Effector memory CD8-positive, alpha-beta T cell (primary cell): ENCODE results near the gene NTM.
A peak's percentile ranks its signal among the peaks of the same experiment; 100 is the strongest.

Source experiments
- ATAC-seq: fragments of 150-1000 bp; cut with Tn5 transposase; replicated peaks from 2 replicates; pipeline ENCODE4 v1.10.0; 2021; ENCODE audit warnings: mild to moderate bottlenecking, moderate library complexity
- DNase-seq, 3 experiments: peaks; one replicate each; pipeline ENCODE4 v3.0.0; 2021
- H3K27ac Mint-ChIP-seq, 2 donors: one replicate each; pipeline ENCODE4 v1.8.0; 2022; ENCODE audit warnings: mild to moderate bottlenecking in 2 of 2, mixed read lengths in 2 of 2, moderate library complexity in 2 of 2
- H3K27me3 Mint-ChIP-seq, 2 donors: one replicate each; pipeline ENCODE4 v1.8.0; 2022; ENCODE audit warnings: mixed read lengths in 2 of 2
- H3K36me3 Mint-ChIP-seq: one replicate; pipeline ENCODE4 v1.8.0; 2022; ENCODE audit warnings: mild to moderate bottlenecking, moderate library complexity, mixed read lengths; ENCODE audit not compliant: insufficient read depth
- H3K4me1 Mint-ChIP-seq, 2 donors: one replicate each; pipeline ENCODE4 v1.8.0; 2022; ENCODE audit warnings: low read depth in 2 of 2, mixed read lengths in 2 of 2
- H3K4me3 Mint-ChIP-seq, 2 donors: one replicate each; pipeline ENCODE4 v1.8.0; 2022; ENCODE audit warnings: mild to moderate bottlenecking in 2 of 2, mixed read lengths in 2 of 2, moderate library complexity in 2 of 2
- H3K9me3 Mint-ChIP-seq, 2 donors: one replicate each; pipeline ENCODE4 v1.8.0; 2022; ENCODE audit warnings: mixed read lengths in 2 of 2

Gene NTM

GRCh38 chr11:131353766-131354165, 16.6 kb upstream of the NTM start:
- H3K27me3 Mint-ChIP-seq, result no peaks in the 10 kb centered on the region
- no peak for ATAC-seq
- no peak overlapping the region for H3K27ac Mint-ChIP-seq
- H3K4me1 Mint-ChIP-seq, result no peaks in the 10 kb centered on the region
- no peak overlapping the region for H3K4me3 Mint-ChIP-seq
- H3K9me3 Mint-ChIP-seq, result peaks cover 2 to 16% of the 10 kb centered on the region in 2 donors
- no peak for DNase-seq
- H3K36me3 Mint-ChIP-seq, result no peaks in the 10 kb centered on the region

DNA sequence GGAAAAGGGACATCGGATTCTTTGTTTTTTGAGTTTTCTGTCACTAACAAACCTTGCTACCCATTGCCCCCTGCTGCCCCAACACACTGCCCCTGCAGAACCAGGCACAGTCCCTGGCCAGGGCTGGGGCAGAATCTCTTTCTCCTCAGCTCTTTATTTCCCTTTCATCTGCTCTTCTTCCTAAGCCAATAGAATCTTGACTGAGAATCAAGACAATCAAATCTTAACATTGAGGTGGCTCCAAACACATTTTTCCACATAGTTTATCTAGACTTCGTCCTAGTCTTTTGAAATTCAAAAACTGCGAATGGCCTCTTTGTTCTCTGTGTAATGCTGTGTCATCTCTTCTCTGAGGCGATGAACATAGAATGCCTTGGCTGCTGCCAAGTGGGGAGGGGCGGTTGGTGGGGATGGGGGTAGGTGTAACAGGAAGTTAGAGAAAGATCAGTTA, 16.1 kb upstream of the NTM start:
- DNase-seq (no peak), ATAC-seq (no peak)
- H3K27ac Mint-ChIP-seq, result no peak overlapping the region
- peaks cover 2 to 16% of the 10 kb centered on the region in 2 donors for H3K9me3 Mint-ChIP-seq
- H3K4me1 Mint-ChIP-seq, result no peaks in the 10 kb centered on the region
- no peaks in the 10 kb centered on the region for H3K36me3 Mint-ChIP-seq
- H3K4me3 Mint-ChIP-seq, result no peak overlapping the region
- H3K27me3 Mint-ChIP-seq, result no peaks in the 10 kb centered on the region

DNA sequence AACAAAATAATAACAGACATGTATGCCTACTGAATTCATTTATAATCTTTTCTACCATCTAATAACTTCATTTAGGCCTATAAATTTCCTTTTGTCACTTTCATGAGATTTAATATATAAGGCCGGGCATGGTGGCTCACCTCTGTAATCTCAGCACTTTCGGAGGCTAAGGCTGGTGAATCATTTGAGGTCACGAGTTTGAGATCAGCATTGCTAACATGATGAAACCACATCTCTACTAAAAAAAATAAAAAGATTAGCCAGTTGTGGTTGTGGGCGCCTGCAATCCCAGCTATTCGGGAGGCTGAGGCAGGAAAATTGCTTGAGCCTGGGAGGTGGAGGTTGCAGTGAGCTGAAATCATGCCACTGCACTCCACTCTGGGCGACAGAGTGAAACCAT, 14.2 kb upstream of the NTM start:
- H3K4me3 Mint-ChIP-seq, result no peak overlapping the region
- H3K36me3 Mint-ChIP-seq, result no peaks in the 10 kb centered on the region
- peaks cover 2 to 13% of the 10 kb centered on the region in 2 donors for H3K9me3 Mint-ChIP-seq
- DNase-seq (no peak), ATAC-seq (no peak)
- H3K27me3 Mint-ChIP-seq, result no peaks in the 10 kb centered on the region
- H3K27ac Mint-ChIP-seq, result no peak overlapping the region
- no peaks in the 10 kb centered on the region for H3K4me1 Mint-ChIP-seq

GRCh38 chr11:131365329-131365930, 5.0 kb upstream of the NTM start:
- Mint-ChIP-seq H3K4me3 (no peak overlapping the region), H3K4me1 (no peaks in the 10 kb centered on the region), H3K27me3 (no peaks in the 10 kb centered on the region), H3K9me3 (peaks cover 2 to 8% of the 10 kb centered on the region in 2 donors), H3K36me3 (no peaks in the 10 kb centered on the region), H3K27ac (peak overlapping the region in 1 of 2 donors; percentile 84)
- ATAC-seq (no peak), DNase-seq (no peak)

DNA sequence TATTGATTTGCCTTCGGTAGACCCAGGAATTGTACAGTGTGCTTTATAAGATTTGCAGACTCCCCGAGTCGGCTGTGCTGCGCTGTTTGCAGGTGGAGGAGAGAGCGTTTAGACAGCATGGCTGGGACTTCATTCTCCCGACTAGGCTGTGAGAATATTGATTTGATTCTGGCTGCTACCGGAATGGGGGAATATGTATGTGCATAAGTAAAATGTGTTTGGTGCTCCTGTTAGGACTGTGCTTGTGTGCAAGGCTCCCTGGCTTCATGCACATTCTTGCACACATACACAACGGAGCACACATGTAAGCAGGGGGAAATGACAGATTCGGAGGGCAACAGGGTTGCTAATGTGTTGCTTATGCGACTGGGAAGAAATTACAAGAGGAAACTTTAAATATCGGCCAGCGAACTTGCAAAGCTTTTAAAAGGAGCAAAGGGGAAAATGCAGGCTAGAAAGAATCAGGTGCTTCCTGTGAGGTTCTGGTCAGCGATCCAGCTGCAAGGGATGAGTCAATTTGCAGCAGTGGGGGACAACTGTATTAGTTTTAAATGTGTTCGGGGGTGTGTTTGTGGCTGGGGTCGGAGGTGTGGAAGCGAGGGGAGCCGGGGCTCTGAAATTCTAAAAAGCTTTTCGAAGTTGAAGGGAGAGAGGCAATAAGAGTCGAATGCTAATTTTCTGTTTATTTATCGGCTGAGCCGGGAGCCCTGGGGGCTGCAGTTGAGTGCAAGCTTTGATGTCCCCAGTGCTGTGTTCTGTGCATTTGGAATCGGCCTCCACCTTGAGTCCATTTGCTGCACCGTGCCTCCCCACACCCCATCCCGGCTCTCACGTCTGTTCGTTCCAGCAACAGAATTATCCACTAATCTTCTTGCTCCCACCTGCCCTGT, 731 bp downstream of the NTM start:
- peaks cover 0 to 6% of the 10 kb centered on the region in 2 donors for H3K27me3 Mint-ChIP-seq
- no peaks in the 10 kb centered on the region for H3K4me1 Mint-ChIP-seq
- H3K27ac Mint-ChIP-seq, result no peak overlapping the region
- peaks cover 0 to 4% of the 10 kb centered on the region in 2 donors for H3K9me3 Mint-ChIP-seq
- DNase-seq (no peak), ATAC-seq (no peak)
- H3K4me3 Mint-ChIP-seq, result no peak overlapping the region
- H3K36me3 Mint-ChIP-seq, result no peaks in the 10 kb centered on the region

- H3K9me3 Mint-ChIP-seq, result peaks cover 0 to 7% of the 10 kb centered on the region in 2 donors
- ATAC-seq (no peak), DNase-seq (no peak)
- no peak overlapping the region for H3K27ac Mint-ChIP-seq
- peaks cover 0 to 6% of the 10 kb centered on the region in 2 donors for H3K27me3 Mint-ChIP-seq
- H3K4me3 Mint-ChIP-seq, result no peak overlapping the region
- no peaks in the 10 kb centered on the region for H3K36me3 Mint-ChIP-seq
- no peaks in the 10 kb centered on the region for H3K4me1 Mint-ChIP-seq
Measured at GRCh38 chr11:131371791-131372104, 1.3 kb downstream of the NTM start.

GRCh38 chr11:131372234-131372962, 2.0 kb downstream of the NTM start:
- peaks cover 0 to 6% of the 10 kb centered on the region in 2 donors for H3K27me3 Mint-ChIP-seq
- no peak for DNase-seq
- peaks cover 0 to 7% of the 10 kb centered on the region in 2 donors for H3K9me3 Mint-ChIP-seq
- no peaks in the 10 kb centered on the region for H3K36me3 Mint-ChIP-seq
- H3K4me1 Mint-ChIP-seq, result no peaks in the 10 kb centered on the region
- H3K27ac Mint-ChIP-seq, result no peak overlapping the region
- H3K4me3 Mint-ChIP-seq, result no peak overlapping the region
- ATAC-seq, result no peak

DNA sequence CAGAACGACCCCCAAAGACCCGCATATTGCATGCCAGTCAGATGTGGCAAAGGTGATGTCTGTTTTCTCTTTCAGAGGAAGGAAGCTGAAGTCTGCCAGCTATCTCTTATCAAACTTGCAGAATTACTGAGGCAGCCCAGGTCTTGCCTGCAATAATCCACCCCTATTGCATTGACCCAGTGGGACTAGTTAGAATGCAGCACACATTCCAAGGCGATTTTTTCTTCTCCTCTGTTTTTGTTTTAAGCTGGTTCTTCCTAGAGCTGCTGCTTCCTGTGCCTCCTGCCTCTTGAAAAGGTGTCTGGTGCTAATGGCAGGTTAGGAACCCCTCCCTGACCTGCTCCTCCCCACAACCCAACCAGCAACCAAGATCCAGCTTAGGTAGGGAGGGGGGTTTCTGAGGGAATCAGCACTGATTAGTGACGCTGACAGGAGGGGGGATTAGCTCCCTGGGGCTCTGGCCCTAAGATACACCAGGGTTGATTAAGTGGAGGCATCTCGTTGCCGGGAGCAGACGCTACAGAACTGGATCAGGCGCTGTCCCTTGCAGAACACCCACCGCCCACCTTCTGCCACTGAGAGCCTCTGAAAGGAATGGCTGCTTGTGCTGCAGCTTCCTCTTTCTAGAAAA, 2.8 kb downstream of the NTM start:
- Mint-ChIP-seq H3K27me3 (peaks cover 0 to 6% of the 10 kb centered on the region in 2 donors), H3K36me3 (no peaks in the 10 kb centered on the region), H3K9me3 (peaks cover 0 to 7% of the 10 kb centered on the region in 2 donors), H3K4me1 (no peaks in the 10 kb centered on the region), H3K4me3 (no peak overlapping the region), H3K27ac (no peak overlapping the region)
- DNase-seq, result no peak
- ATAC-seq, result no peak

GRCh38 chr11:131373756-131374155, 3.3 kb downstream of the NTM start:
- Mint-ChIP-seq H3K4me3 (no peak overlapping the region), H3K9me3 (peaks cover 0 to 7% of the 10 kb centered on the region in 2 donors), H3K27me3 (peaks cover 0 to 6% of the 10 kb centered on the region in 2 donors), H3K27ac (no peak overlapping the region), H3K36me3 (no peaks in the 10 kb centered on the region), H3K4me1 (no peaks in the 10 kb centered on the region)
- no peak for DNase-seq
- ATAC-seq, result no peak

DNA sequence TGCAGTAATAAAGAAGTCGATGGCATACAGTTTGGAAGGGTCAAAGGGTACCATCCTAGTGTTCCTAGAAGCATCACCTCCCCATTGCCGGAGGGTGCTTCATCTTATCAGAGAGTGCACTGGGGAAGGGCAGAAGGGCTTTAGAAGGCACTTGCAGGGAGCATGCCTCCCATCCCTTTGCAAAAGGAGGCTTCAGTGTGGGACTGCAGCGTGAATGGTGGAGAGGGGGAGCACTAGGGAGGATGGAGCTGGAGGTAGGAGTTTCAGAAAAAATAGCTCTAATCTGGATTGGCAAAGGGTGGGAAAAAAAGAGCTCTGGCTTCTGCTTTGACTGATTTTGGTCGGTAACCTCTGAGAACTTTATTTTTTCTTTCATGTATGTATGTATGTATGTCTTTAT, 5.0 kb downstream of the NTM start:
- ATAC-seq, result no peak
- Mint-ChIP-seq H3K36me3 (no peaks in the 10 kb centered on the region), H3K27ac (no peak overlapping the region), H3K4me1 (no peaks in the 10 kb centered on the region), H3K27me3 (peaks cover 0 to 6% of the 10 kb centered on the region in 2 donors), H3K9me3 (peaks cover 0 to 7% of the 10 kb centered on the region in 2 donors), H3K4me3 (no peak overlapping the region)
- no peak for DNase-seq

GRCh38 chr11:131375915-131376314, 5.5 kb downstream of the NTM start:
- no peak overlapping the region for H3K27ac Mint-ChIP-seq
- peaks cover 0 to 6% of the 10 kb centered on the region in 2 donors for H3K27me3 Mint-ChIP-seq
- no peak for DNase-seq
- no peaks in the 10 kb centered on the region for H3K36me3 Mint-ChIP-seq
- no peaks in the 10 kb centered on the region for H3K4me1 Mint-ChIP-seq
- H3K9me3 Mint-ChIP-seq, result peaks cover 0 to 7% of the 10 kb centered on the region in 2 donors
- no peak overlapping the region for H3K4me3 Mint-ChIP-seq
- ATAC-seq, result no peak

DNA sequence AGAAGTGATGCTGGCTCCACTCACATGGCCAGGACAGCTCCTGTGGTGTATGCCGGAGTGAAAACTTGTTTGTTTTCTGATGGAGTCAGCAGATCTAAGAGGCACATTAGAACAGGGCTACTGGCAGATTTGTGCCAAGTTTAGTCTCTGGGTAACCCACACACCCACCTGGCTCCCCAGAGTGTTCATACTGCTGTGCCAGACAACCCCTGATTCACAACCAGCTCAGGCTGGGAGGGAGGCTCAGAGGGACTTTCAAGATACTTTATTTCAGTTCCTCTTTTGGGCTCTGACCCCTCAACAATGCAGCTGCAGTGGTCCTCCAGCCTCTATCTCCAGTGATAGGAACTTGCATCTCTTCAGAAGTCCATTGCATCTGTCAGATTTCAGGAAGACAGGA, 8.5 kb downstream of the NTM start:
- no peaks in the 10 kb centered on the region for H3K36me3 Mint-ChIP-seq
- no peak overlapping the region for H3K27ac Mint-ChIP-seq
- DNase-seq (no peak), ATAC-seq (no peak)
- peaks cover 0 to 7% of the 10 kb centered on the region in 2 donors for H3K9me3 Mint-ChIP-seq
- H3K27me3 Mint-ChIP-seq, result peaks cover 0 to 6% of the 10 kb centered on the region in 2 donors
- H3K4me1 Mint-ChIP-seq, result no peaks in the 10 kb centered on the region
- H3K4me3 Mint-ChIP-seq, result no peak overlapping the region

DNA sequence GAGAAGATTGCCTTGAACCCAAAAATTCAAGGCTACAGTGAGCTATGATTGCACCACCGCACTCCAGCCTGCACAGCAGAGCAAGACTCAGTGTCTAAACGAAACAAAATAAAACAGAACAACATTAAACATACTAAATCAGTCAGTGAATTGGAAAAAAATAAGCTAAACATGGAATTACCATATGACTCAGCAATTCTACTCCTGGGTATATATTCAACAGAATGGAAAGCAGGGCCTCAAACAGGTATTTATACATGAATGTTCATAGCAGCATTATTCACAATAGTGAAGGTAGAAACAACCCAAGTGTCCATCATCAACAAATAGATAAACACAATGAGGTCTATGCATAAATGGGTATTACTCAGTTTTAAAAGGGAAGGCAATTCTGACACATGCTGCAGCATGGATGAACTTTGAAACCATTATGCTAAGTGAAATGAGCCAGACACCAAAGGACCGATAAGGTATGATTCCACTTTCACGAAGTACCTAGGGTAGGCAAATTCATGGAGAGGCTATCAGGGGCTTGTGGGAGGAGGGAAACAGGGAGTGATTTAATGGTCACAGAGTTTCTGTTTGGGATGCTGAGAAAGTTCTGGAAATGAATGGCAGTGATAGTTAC, 15.5 kb downstream of the NTM start:
- no peak for DNase-seq
- Mint-ChIP-seq H3K36me3 (no peaks in the 10 kb centered on the region), H3K9me3 (peaks cover 0 to 6% of the 10 kb centered on the region in 2 donors), H3K4me3 (no peak overlapping the region), H3K4me1 (no peaks in the 10 kb centered on the region), H3K27ac (no peak overlapping the region), H3K27me3 (no peaks in the 10 kb centered on the region)
- ATAC-seq, result no peak
